ENCODE measurements around the gene GRIPAP1. TPM values are rescaled to one million over a fixed set of nuclear protein-coding genes. Genes with fewer than 3 reads are reported as not detected.

Gene GRIPAP1
- total RNA-seq, 2 experiments from 2014 or later = 104 to 126 TPM

GRCh38 chrX:48938721-48939425, 63.2 kb downstream of the GRIPAP1 start:
- Mint-ChIP-seq H3K27me3 (no peaks in the 10 kb centered on the region), H3K4me3 (peak overlapping the region; percentile 63), H3K36me3 (peaks cover 49% of the 10 kb centered on the region), H3K27ac (peak overlapping the region; percentile 97), H3K4me1 (peaks cover 90% of the 10 kb centered on the region), H3K9me3 (ENCODE audit: low read depth) (no peaks in the 10 kb centered on the region)
- CTCF ChIA-PET = interaction anchor here (0.6 to 2.9 kb wide), 7 partner anchors 14 to 1079 kb away, joined by 3 to 10 read pairs (median 3); partner anchors contain the start of genes PIM2 and SLC35A2
- peak; percentile 20 for ATAC-seq
- peak; percentile 84 for DNase-seq

DNA sequence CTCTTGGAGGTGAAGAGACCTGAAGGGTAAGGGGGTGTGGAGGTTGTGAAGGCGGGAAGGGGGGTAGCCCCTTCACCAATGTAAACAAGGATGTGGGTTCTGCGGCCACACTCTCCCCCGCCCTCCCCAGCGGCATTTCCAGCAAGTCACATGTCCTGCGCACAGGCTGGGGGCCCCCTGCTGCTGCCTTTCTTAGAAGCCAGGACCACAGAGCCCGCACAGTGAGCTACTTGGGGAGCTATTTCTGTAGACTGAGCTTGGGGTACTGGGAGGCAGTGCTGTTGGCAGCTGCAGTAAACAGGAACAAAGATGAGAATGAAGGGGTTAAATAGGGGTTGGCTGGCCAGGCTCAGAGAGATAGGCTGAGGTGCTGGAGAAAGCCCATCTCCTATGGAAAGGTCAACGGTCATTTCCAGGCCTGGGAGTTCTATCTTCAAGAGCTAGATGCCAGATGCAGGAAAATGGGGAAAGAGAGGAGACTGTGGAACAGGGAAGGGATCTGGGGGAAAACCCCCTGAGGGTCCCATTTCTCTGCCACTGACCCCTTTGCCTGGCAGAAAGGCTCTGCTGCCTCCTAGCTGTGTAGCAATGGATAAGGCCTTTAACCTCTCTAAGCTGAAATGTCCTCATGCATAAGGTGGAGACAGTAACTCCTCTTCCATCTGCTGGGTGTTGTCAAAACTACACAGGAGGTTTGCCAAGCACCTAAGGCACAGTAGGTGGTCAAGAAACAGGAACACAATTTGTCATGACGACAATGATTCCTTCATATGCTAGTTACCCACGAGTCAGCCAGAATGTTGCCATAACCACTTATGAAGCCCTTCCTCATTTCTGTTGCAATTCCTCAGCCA, 64.8 kb downstream of the GRIPAP1 start:
- Mint-ChIP-seq H3K9me3 (ENCODE audit: low read depth) (no peaks in the 10 kb centered on the region), H3K27ac (peak overlapping the region; percentile 97), H3K27me3 (no peaks in the 10 kb centered on the region), H3K4me3 (peak overlapping the region; percentile 51), H3K36me3 (peaks cover 42% of the 10 kb centered on the region), H3K4me1 (peaks cover 79% of the 10 kb centered on the region)
- CTCF ChIA-PET = interaction anchor here (0.7 to 2.2 kb wide), 11 partner anchors 9 to 310 kb away, joined by 3 to 11 read pairs (median 4); partner anchors contain the start of genes HDAC6, SLC35A2 and TIMM17B
- peak; percentile 95 for DNase-seq
- peak; percentile 79 for ATAC-seq

- peaks cover 71% of the 10 kb centered on the region for H3K4me1 Mint-ChIP-seq
- no peak for ATAC-seq
Observed at GRCh38 chrX:48936429-48937053, 65.5 kb downstream of the GRIPAP1 start.

DNA sequence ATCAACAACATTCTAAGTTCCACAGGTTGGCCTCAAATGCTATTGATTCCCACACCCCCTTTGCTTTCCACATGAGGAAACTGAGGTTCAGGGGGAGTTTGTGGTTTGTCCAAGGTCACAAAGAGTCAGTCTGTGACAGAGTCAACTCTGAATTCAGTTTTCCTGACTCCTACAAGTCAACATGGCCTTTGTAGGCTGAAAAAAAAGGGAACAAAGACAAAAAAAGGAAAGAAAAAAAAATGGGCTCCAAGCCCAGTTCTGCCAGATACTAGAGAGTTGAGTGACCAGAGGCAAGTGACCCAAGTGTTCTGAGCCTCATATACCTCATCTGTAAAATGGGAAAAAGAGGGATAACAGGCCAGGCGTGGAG, 66.8 kb downstream of the GRIPAP1 start:
- H3K27me3 Mint-ChIP-seq = no peaks in the 10 kb centered on the region
- CTCF ChIA-PET = no interaction called here
- DNase-seq (no peak), ATAC-seq (no peak)
- H3K4me1 Mint-ChIP-seq = peaks cover 63% of the 10 kb centered on the region
- H3K4me3 Mint-ChIP-seq = no peak overlapping the region
- H3K36me3 Mint-ChIP-seq = peaks cover 36% of the 10 kb centered on the region
- no peaks in the 10 kb centered on the region for H3K9me3 Mint-ChIP-seq (ENCODE audit: low read depth)
- H3K27ac Mint-ChIP-seq = peak overlapping the region; percentile 64

More at GRCh38 chrX:48936429-48937053, 65.5 kb downstream of the GRIPAP1 start:
- CTCF ChIA-PET = interaction anchor here (0.9 to 2.2 kb wide), 8 partner anchors 10 to 309 kb away, joined by 3 to 11 read pairs (median 6); partner anchors contain the start of genes HDAC6 and TIMM17B
- Mint-ChIP-seq H3K27me3 (no peaks in the 10 kb centered on the region), H3K27ac (peak overlapping the region; percentile 97), H3K9me3 (ENCODE audit: low read depth) (no peaks in the 10 kb centered on the region), H3K4me3 (peak overlapping the region; percentile 51), H3K36me3 (peaks cover 39% of the 10 kb centered on the region)
- no peak for DNase-seq

DNA sequence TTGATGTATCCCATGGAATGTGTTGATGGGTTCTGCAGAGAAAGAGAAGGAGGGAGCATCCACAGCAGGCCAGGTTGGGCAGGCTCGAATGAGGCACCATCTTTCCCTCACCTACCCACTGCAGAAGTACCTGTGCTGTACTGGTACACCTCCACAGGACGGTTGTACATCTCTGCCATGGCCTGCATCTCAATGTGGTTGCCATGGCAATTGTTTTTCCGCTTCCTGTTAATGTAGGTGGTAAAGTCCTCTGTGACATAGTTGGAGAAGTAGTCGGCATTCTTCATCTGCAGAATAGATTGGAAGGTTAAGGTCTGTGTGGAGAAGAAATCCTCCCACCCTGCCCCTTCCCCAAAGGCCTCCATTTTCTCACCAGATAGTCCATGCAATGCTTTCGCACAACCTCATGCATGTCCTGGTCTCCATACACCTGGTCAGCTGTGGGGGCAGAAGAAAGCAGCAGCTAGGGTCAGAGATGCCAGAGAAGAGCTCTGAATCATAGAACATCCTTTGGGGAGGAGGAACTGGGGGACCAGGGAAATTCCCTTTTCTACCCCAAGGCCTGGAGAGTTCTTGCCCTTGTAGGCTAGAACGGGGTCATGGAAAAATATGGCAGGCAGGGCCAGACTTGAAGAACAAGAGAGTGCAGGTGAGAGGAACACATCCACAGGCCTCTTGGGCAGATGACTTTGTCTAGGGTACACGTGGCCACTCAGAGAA, 67.3 kb downstream of the GRIPAP1 start:
- Mint-ChIP-seq H3K9me3 (ENCODE audit: low read depth) (no peaks in the 10 kb centered on the region), H3K36me3 (peaks cover 37% of the 10 kb centered on the region), H3K4me1 (peaks cover 60% of the 10 kb centered on the region), H3K4me3 (no peak overlapping the region), H3K27ac (peak overlapping the region; percentile 64), H3K27me3 (no peaks in the 10 kb centered on the region)
- no peak for ATAC-seq
- DNase-seq = no peak
- CTCF ChIA-PET = no interaction called here

DNA sequence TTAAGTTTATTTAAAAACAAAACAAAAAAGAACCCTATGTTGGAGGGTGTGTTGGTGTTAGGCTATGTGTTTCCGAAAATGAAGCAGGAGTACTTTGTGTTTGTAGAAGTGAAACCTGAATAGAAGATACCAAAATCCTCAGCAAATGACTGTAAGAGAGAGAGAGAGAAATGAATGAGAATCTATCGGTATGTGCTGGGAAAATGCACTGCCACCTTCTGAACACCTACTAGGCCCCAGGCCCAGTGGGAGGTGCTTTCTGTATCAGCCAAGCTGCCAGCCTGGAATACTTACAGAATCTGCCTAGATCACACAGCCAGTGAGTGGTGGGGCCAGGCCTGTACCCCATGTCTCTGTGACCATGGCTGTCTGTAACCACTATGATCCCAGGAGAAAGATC, 68.3 kb downstream of the GRIPAP1 start:
- Mint-ChIP-seq H3K27me3 (no peaks in the 10 kb centered on the region), H3K4me3 (no peak overlapping the region), H3K36me3 (peaks cover 37% of the 10 kb centered on the region), H3K4me1 (peaks cover 50% of the 10 kb centered on the region), H3K9me3 (ENCODE audit: low read depth) (no peaks in the 10 kb centered on the region), H3K27ac (no peak overlapping the region)
- ATAC-seq = no peak
- no peak for DNase-seq
- CTCF ChIA-PET = no interaction called here

DNA sequence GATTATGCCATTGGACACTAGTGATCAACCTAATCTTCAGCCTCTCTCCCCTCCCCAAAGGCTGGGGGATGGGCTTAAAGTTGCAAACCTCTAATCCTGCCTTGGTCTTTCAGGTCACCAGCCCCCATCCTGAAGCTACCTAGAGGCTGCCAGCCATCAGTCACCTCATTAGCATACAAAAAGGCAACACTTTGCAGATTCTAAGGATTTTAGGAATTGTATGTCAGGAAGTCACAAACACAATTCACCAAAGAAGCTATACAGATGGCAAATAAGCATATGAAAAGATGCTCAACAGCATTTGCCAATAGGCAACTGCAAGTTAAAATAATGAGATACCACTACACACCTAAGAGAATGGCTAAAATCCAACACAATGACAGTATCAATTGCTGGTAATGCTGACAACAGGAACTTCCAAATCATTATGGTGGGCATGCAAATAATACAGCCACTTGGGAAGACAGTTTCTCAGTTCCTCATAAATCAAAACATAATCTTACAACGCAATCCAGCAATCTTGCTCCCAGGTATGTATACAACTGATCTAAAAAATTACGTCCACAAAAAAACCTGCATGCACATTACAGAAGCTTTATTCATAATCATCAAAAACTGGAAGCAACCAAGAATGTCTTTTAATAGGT, 74.2 kb downstream of the GRIPAP1 start:
- no peaks in the 10 kb centered on the region for H3K27me3 Mint-ChIP-seq
- no peak overlapping the region for H3K27ac Mint-ChIP-seq
- peaks cover 30% of the 10 kb centered on the region for H3K36me3 Mint-ChIP-seq
- H3K9me3 Mint-ChIP-seq (ENCODE audit: low read depth) = no peaks in the 10 kb centered on the region
- CTCF ChIA-PET = interaction anchor here (0.9 kb wide), 1 partner anchor 10 kb away, joined by 3 read pairs; no protein-coding TSS in a partner anchor
- H3K4me3 Mint-ChIP-seq = no peak overlapping the region
- H3K4me1 Mint-ChIP-seq = peaks cover 27% of the 10 kb centered on the region
- no peak for DNase-seq
- ATAC-seq = no peak

DNA sequence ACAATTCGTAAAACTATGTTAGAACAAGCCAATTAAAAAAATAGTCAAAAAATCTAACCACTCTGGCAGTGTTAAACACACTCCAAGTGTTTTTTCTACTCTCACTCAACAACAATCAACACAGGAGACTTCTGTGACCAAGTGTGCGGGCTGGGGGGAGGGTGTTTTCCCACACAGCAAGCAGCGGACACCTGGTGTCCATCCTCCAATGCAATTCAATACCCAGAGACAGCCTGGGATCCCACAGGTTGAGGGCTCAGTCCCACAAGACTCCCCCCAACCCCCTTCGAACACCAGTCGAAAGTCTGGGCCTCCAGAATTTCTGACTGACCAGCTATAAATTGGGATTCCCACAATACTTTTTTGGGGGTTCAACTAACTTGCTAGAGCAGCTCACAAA, 74.9 kb downstream of the GRIPAP1 start:
- Mint-ChIP-seq H3K4me3 (no peak overlapping the region), H3K27me3 (no peaks in the 10 kb centered on the region), H3K36me3 (peaks cover 28% of the 10 kb centered on the region), H3K4me1 (peaks cover 33% of the 10 kb centered on the region), H3K9me3 (ENCODE audit: low read depth) (no peaks in the 10 kb centered on the region), H3K27ac (peak overlapping the region; percentile 42)
- ATAC-seq (no peak), DNase-seq (no peak)
- CTCF ChIA-PET = interaction anchor here (0.9 kb wide), 1 partner anchor 10 kb away, joined by 3 read pairs; no protein-coding TSS in a partner anchor

DNA sequence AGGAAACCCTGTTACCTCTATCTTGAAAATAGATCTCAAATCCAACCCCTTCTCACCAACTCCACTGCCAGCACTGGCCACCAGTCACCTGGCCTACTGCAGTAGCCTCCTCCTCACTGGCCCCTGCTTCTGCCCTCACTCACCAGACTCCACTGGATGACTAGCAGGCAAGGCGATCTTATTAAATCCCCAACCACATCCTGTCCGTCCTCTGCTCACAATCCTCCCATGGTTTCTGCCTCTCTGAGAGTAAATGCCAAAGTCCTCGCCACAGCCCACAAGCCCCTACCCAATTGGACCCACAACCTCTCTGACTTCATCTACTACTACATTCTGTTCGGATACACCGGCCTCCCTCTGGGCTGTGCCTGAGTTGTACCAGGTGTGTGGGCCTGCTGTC, 77.8 kb downstream of the GRIPAP1 start:
- Mint-ChIP-seq H3K4me1 (peaks cover 52% of the 10 kb centered on the region), H3K4me3 (no peak overlapping the region), H3K9me3 (ENCODE audit: low read depth) (no peaks in the 10 kb centered on the region), H3K27ac (peak overlapping the region; percentile 78), H3K27me3 (no peaks in the 10 kb centered on the region), H3K36me3 (peaks cover 27% of the 10 kb centered on the region)
- no peak for ATAC-seq
- no peak for DNase-seq
- CTCF ChIA-PET = no interaction called here

- Mint-ChIP-seq H3K4me3 (no peak overlapping the region), H3K27me3 (no peaks in the 10 kb centered on the region), H3K4me1 (peaks cover 52% of the 10 kb centered on the region), H3K9me3 (ENCODE audit: low read depth) (no peaks in the 10 kb centered on the region), H3K27ac (peak overlapping the region; percentile 78), H3K36me3 (peaks cover 27% of the 10 kb centered on the region)
- ATAC-seq (no peak), DNase-seq (no peak)
- CTCF ChIA-PET = no interaction called here
Observed at GRCh38 chrX:48923771-48924170, 78.3 kb downstream of the GRIPAP1 start.

Data from activated CD8-positive, alpha-beta memory T cell treated with anti-CD3 and anti-CD28 coated beads, Interleukin-2, amount 10 ng/mL, durations not matched to agents 7 days and 5 days (primary cell).